CD4-positive, alpha-beta T cell treated with Interleukin-2 at 100 ng/mL for 4 hours (primary cell): Measurements from ENCODE around the gene SEC61A2.
"Not testable (repeated sequence)": the region's sequence is repeated elsewhere in the genome, so short reads cannot be mapped to it uniquely, and the experiment has no call there.

Experiments
- DNase-seq: peaks from one replicate; pipeline ENCODE4 v3.0.0-alpha.2; 2020; ENCODE audit warnings: low spot score

SEC61A2 gene

GRCh38 chr10:12129222-12130111 is at the start of gene SEC61A2:
Gene SEC61A2 (plus strand): TSS chr10:12129677. CDS start chr10:12129788, 111 bp downstream.
- peak; percentile 97 for DNase-seq

DNA sequence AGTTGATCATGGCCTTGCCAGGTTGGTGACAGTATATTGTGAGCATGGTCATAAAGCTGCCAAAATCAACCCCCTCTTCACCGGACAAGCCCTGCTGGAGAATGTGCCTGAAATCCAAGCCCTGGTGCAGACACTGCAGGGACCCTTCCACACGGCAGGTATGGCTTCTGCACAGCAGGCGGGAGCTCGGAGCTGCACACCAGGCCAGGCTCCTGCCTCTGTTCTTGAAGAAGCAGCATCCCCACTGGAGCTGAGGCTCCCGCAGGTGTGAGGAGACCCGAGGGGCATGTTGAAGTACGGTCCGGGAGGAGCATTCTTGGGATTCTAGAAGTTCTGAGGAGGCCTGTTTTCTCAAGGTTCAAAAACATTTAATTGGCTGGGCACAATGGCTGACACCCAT is 48.0 kb upstream of the SEC61A2 start:
- no peak for DNase-seq

- no peak for DNase-seq
Measured at GRCh38 chr10:12081879-12082557, 47.5 kb upstream of the SEC61A2 start.

DNA sequence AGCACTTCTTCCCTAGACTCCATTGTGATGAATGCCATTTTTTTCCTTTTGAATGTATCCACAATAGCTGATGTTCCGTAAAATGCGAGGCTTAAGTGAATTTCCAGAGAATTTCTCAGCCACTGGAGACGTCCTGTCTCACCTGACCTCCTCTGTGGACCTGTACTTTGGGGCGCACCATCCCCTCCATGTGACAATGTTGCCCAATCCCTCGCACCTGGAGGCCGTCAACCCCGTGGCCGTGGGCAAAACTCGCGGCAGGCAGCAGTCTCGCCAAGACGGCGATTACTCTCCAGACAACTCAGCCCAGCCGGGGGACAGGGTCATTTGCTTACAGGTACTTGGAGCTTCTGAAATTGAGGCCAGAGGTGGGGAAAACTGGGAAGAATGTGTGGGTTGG is 40.6 kb upstream of the SEC61A2 start:
- no peak for DNase-seq

- DNase-seq: no peak
Measured at GRCh38 chr10:12091421-12091820, 38.1 kb upstream of the SEC61A2 start.

GRCh38 chr10:12097361-12097760 is 32.1 kb upstream of the SEC61A2 start:
- DNase-seq: not testable (repeated sequence)

- no peak for DNase-seq
Measured at GRCh38 chr10:12097791-12098190, 31.7 kb upstream of the SEC61A2 start.

GRCh38 chr10:12098966-12099365 is 30.5 kb upstream of the SEC61A2 start:
- no peak for DNase-seq

- DNase-seq: no peak
Measured at GRCh38 chr10:12103802-12104201, 25.7 kb upstream of the SEC61A2 start.

GRCh38 chr10:12107781-12108180 is 21.7 kb upstream of the SEC61A2 start:
- DNase-seq: no peak

DNA sequence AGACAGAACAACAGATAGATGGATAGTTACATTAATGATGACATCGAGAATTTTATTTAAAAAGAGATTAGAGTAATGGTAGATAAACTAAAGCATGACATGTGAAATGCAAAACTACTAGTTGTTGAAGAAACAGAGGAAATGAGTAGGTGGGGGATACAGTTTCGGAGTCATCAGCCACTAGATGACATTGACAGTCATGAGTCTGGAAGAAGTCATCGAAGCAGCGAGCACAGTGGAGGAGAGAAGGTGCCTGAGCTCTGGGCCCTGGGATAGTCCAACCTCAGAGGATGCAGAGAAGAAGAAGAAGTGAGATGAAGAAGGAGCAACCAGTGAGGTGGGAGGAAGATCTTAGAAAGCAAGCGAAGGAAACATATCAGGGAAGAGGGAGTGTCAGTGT is 20.2 kb upstream of the SEC61A2 start:
- no peak for DNase-seq

DNA sequence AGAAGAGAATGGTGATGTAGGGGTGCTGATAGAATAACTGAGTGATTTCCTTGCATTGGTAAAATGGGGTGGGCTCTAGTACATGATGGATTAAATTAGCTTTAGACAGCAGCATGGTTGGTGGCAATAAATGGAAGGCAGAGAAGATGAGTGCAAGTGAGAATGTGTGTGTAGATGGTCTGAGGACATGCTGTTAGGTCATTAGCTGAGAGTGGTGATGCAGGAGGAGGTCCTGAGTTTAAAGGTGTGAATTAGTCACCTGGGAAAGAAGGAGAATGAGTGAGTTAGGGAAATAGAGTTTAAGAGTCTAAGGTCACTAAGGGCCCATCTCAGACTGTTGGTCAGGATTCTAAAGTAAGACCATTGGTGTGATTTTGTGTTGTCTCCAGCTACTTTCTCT is 17.9 kb upstream of the SEC61A2 start:
- DNase-seq: no peak

- no peak for DNase-seq
Measured at GRCh38 chr10:12113627-12114026, 15.8 kb upstream of the SEC61A2 start.

GRCh38 chr10:12121673-12122072 is 7.8 kb upstream of the SEC61A2 start:
- DNase-seq: no peak

DNA sequence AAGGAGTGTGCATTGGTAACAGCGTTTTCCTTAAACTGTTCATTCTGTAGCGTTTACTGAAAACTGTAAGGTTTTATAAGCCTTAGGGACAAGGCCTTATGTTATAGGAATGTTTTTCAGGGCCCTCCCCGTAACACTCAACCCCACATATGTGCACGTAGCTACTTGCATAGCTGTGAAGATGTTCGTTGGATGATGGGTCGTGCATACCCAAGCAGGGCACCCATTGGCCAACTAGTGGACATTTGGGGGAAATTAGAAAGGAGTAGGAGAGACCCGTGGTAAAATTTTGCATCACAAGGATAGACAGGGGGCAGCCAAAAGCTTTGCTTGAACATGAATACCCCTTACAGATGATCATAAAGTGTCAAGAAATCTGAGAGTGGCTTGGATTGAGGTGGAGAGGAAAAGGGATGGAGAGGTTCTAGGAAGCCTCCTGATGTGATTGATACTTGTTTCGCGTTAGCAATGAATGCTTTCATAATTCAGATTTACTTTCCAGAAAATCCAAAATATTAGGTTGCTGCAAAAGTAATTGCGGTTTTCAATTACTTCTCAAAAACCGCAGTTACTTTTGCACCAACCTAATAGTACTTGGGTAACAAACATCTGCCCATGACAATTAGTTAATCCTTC is 878 bp downstream of the SEC61A2 start:
- peak; percentile 60 for DNase-seq

DNA sequence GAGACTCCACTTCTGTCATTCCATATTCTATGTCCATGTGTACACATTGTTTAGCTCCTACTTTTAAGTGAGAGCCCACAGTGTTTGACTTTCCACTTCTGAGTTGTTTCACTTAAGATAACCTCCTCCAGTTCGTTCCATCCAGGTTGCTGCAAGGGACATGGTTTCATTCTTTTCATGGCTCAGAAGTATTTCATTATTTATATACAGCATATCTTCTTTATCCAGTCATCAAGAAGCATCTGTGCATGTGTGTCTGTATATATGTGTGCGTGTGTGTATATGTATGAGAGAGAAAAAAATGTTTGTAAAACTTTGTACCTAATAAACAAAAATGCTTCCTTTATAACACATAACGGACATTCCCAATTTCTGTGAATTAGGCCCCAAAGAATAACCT is 6.2 kb downstream of the SEC61A2 start:
- no peak for DNase-seq

GRCh38 chr10:12140038-12140437 is 10.6 kb downstream of the SEC61A2 start:
- no peak for DNase-seq

GRCh38 chr10:12144538-12144937 is 15.1 kb downstream of the SEC61A2 start:
- no peak for DNase-seq

DNA sequence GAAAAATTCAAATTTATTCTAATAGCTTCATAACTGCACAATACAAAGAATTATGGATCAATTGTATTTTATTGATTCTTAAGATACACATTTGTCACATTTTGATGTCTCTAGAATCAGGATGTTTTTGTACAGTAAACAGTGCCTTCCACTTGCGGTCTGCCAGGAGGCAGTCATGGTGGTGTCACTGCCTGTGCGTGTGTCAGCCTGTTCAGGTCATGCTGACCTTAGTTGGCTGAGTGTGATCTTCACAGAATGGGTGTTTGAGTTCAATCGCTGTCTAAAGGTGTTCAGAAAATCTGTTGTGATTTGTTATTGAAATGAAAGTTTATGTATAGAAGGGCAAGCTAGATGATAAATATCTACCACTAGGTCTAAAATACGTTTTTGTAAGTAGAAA is 20.7 kb downstream of the SEC61A2 start:
- no peak for DNase-seq

DNA sequence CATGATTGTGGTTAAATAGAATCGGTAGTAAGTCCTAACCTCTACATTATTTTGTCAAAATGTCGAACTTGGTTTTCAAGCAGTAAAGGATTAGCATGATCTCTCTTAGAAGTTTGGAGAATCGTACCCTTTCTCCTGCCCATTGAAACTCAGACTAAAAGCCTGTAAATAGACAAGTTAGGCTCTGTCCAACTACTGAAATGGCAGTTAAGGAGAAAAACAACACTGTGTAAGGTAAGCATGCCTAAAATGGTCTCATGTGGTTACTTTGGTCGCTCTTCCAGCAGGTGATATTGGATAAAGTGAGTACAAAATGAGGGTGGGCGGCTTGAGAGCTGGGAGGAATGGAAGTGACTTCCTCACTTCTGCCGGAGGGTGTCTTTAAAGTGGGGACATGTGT is 25.0 kb downstream of the SEC61A2 start:
- DNase-seq: no peak

GRCh38 chr10:12156367-12157123 is 27.1 kb downstream of the SEC61A2 start:
- DNase-seq: no peak

- no peak for DNase-seq
Measured at GRCh38 chr10:12158111-12158510, 28.6 kb downstream of the SEC61A2 start.
